ENCODE results near the gene RYR2.

DNA sequence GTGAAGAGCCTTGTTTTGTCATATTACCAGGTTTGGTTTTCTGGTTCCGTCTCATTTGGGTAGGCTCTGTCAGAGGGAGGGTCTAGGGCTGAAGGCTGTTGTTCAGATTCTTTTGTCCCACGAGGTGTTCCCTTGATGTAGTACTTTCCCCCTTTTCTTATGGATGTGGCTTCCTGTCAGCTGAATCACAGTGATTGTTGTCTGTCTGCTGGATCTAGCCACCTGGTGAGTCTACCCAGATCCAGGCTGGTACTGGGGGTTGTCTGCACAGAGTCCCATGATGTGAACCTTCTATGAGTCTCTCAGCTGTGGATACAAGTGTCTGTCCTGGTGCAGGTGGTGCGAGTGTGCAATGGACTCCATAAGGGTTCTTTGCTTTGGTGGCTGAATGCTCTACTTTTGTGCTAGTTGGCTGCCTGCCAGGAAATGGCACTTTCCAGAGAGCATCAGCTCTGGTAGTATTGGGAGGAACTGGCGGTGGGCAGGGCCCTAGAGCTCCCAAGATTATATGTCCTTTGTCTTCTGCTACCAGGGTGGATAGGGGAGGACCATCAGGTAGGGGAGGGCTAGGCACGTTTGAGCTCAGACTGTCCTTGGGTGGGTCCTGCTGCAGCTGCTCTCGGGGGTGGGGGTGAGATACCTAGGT, 246.0 kb downstream of the RYR2 start:
- TF ChIP-seq CTCF (IDR thresholded peaks at IDR 0.05) (no peak), POLR2A (IDR thresholded peaks at IDR 0.05) (no peak)
